OCI-LY7 (cell line): Measurements from ENCODE around the gene SORCS3. TPM values are rescaled to one million over a fixed set of nuclear protein-coding genes. Genes with fewer than 3 reads are reported as not detected.

ENCODE experiments used
- BruUV-seq: library from RNA; stranded (reverse); fragments of 400-500 nt; replicated peaks from 2 replicates; lab custom pipeline; 2021; lab: Mats Ljungman, UMichigan
- CTCF ChIA-PET: fragments of 300-600 bp; sonication (Branson Sonifier 250); formaldehyde crosslinking; loops from one replicate; lab custom pipeline; 2022; ENCODE audit warnings: antibody characterized with exemption; ENCODE audit not compliant: unreplicated experiment; lab: Charles Lee
- POLR2A ChIA-PET: fragments of 300-600 bp; sonication (Branson Sonifier 250); formaldehyde crosslinking; loops from one replicate; lab custom pipeline; 2022; ENCODE audit warnings: antibody characterized with exemption; lab: Charles Lee
- DNase-seq: peaks from one replicate; pipeline ENCODE4 v3.0.0-alpha.2; 2015; ENCODE audit warnings: low spot score
- H2AFZ ChIP-seq: fragments of 200-600 bp; sonication (generic), shearing (Covaris generic); 2 replicates; pipeline ENCODE4 v1.6.1; 2014; ENCODE audit warnings: mild to moderate bottlenecking, antibody characterized with exemption, low read length, moderate library complexity
- H3K27ac ChIP-seq: fragments of 200-600 bp; sonication (generic); 2 replicates; pipeline ENCODE4 v1.5.1; 2014; ENCODE audit warnings: mixed run types, low read depth, mild to moderate bottlenecking, moderate library complexity, low read length, inconsistent platforms; ENCODE audit not compliant: poor library complexity, severe bottlenecking
- H3K36me3 ChIP-seq: fragments of 200-600 bp; sonication (generic); 2 replicates; pipeline ENCODE4 v1.6.1; 2014; ENCODE audit warnings: mild to moderate bottlenecking, antibody characterized with exemption, low read length, moderate library complexity, mixed read lengths; ENCODE audit not compliant: insufficient read depth
- H3K4me1 ChIP-seq: fragments of 200-600 bp; sonication (generic); 2 replicates; pipeline ENCODE4 v1.5.1; 2014; ENCODE audit warnings: mild to moderate bottlenecking, low read length; ENCODE audit not compliant: insufficient read depth, poor library complexity, severe bottlenecking
- H3K4me2 ChIP-seq: fragments of 200-600 bp; sonication (generic); 2 replicates; pipeline ENCODE4 v1.6.1; 2014; ENCODE audit warnings: mild to moderate bottlenecking, low read length
- H3K4me3 ChIP-seq: fragments of 200-600 bp; sonication (generic); 2 replicates; pipeline ENCODE4 v1.5.1; 2014; ENCODE audit warnings: mild to moderate bottlenecking, low read depth, low read length; ENCODE audit not compliant: poor library complexity, severe bottlenecking
- H3K79me2 ChIP-seq: fragments of 200-600 bp; sonication (generic); 2 replicates; pipeline ENCODE4 v1.6.1; 2016; ENCODE audit warnings: low read depth, mild to moderate bottlenecking, low read length, moderate library complexity, mixed read lengths; ENCODE audit not compliant: insufficient read depth
- H3K9me2 ChIP-seq: fragments of 200-600 bp; sonication (generic); 2 replicates; pipeline ENCODE4 v1.6.1; 2016; ENCODE audit warnings: mild to moderate bottlenecking, low read length, mixed read lengths; ENCODE audit not compliant: insufficient read depth
- H3K9me3 ChIP-seq: fragments of 200-600 bp; sonication (generic); 2 replicates; pipeline ENCODE4 v1.6.1; 2014; ENCODE audit warnings: mild to moderate bottlenecking, mixed run types, low read length, mixed read lengths
- H4K20me1 ChIP-seq: fragments of 200-600 bp; sonication (generic); 2 replicates; pipeline ENCODE4 v1.6.1; 2014; ENCODE audit warnings: mild to moderate bottlenecking, antibody characterized with exemption, low read length, moderate library complexity, mixed read lengths; ENCODE audit not compliant: insufficient read depth
- EZH2phosphoT487 ChIP-seq: fragments of 200-600 bp; sonication (generic); IDR thresholded peaks from 2 replicates; pipeline ENCODE4 v1.6.1; 2018; ENCODE audit warnings: low read depth, borderline replicate concordance, mild to moderate bottlenecking, mixed run types, antibody characterized with exemption, low read length, moderate library complexity, mixed read lengths
- intact Hi-C: fragments of 100-400 bp; cut with micrococcal nuclease; formaldehyde crosslinking; loops from one replicate; pipeline ENCODE4 v1.10.0; 2022; ENCODE audit not compliant: unreplicated experiment
- total RNA-seq, 2 experiments: library from RNA; depleted of rRNA in 1 of 2; stranded (reverse); fragments of >200 nt in 1 of 2; shearing (Covaris generic) in 1 of 2; gene quantifications; 2 replicates each; pipeline ENCODE4 v1.2.3, GENCODE V29; 2014 to 2022
- TF ChIP-seq, protein P1 (sequence below): fragments of 200-600 bp; sonication (generic); conservative IDR thresholded peaks from 2 replicates; pipeline ENCODE4 v1.5.1; 2014; ENCODE audit warnings: mild to moderate bottlenecking, antibody characterized with exemption, low read length, moderate library complexity, mixed read lengths

SORCS3 gene
- total RNA-seq, 2 experiments from 2014 or later = not detected

DNA sequence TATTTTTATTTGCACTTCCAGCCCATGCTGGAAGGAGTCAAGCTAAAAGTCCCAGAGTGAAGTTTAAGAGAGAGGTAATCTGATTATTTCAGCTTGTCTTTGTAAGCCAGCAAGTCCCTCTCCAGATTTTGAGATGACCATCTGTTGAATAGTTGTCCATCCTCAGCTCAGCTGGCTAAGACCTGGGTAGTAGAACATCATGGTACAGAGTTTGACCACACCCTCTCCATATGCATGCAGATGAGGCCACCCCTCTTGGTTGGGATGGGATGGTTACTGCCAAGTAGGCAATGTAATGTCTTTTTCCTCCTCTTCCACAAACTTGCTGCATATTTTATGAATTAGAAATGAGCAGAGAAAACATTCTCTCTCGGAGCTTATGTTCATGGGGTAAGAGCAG lies 639.8 kb downstream of the SORCS3 start:
- no peak for TF ChIP-seq EZH2phosphoT487
- TF ChIP-seq, protein P1, sequence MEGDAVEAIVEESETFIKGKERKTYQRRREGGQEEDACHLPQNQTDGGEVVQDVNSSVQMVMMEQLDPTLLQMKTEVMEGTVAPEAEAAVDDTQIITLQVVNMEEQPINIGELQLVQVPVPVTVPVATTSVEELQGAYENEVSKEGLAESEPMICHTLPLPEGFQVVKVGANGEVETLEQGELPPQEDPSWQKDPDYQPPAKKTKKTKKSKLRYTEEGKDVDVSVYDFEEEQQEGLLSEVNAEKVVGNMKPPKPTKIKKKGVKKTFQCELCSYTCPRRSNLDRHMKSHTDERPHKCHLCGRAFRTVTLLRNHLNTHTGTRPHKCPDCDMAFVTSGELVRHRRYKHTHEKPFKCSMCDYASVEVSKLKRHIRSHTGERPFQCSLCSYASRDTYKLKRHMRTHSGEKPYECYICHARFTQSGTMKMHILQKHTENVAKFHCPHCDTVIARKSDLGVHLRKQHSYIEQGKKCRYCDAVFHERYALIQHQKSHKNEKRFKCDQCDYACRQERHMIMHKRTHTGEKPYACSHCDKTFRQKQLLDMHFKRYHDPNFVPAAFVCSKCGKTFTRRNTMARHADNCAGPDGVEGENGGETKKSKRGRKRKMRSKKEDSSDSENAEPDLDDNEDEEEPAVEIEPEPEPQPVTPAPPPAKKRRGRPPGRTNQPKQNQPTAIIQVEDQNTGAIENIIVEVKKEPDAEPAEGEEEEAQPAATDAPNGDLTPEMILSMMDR = no peak
- BruUV-seq = no TSS peak
- H3K9me2 ChIP-seq = no peaks in the 10 kb centered on the region
- POLR2A ChIA-PET = no interaction called here
- no peak overlapping the region for H3K4me2 ChIP-seq
- H2AFZ ChIP-seq = no peak overlapping the region
- CTCF ChIA-PET = no interaction called here
- H3K79me2 ChIP-seq = no peaks in the 10 kb centered on the region
- no peak for DNase-seq
- intact Hi-C loops = no loop called here
- H3K4me3 ChIP-seq = no peak overlapping the region
- H4K20me1 ChIP-seq = no peaks in the 10 kb centered on the region
- no peak overlapping the region for H3K27ac ChIP-seq
- H3K9me3 ChIP-seq = no peaks in the 10 kb centered on the region
- no peaks in the 10 kb centered on the region for H3K36me3 ChIP-seq
- H3K4me1 ChIP-seq = no peaks in the 10 kb centered on the region

DNA sequence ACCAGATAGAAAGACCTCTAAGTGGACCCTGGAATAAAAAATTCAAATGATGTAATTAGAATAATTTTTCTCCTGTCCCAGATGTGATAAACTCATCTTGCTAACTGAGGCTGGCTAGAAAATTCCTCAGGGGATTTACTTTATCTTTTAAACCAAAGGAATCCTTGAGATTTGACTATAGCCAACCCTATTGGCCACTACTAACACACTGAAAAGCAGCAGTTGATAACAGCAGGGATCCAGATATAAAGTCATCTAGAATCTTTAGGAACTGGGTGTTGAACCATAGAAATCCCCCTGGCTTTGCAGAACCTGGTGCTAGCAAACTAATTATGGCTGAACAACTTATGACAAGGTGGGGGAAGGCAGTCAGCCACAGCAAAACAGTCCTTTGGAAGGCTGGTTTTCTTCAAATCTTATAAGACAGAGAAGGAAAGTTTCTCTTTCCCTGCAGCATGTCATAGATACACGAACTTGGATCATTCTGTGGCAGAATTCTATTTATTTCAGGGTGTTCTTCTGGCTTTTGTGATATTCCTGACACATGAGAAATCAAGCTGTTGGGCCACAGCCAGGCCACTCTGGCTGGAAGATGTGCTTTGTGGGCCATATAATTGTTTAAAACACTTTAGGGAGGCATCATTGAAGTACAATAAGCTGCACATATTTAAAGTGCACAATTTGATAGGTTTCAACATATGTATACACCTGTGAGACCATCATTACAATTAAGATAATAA lies 643.6 kb downstream of the SORCS3 start:
- Histone ChIP-seq H3K4me2 (no peak overlapping the region), H3K79me2 (no peaks in the 10 kb centered on the region), H3K27ac (no peak overlapping the region), H3K9me2 (no peaks in the 10 kb centered on the region), H4K20me1 (no peaks in the 10 kb centered on the region), H3K36me3 (no peaks in the 10 kb centered on the region), H3K4me1 (no peaks in the 10 kb centered on the region), H3K9me3 (no peaks in the 10 kb centered on the region), H3K4me3 (no peak overlapping the region), H2AFZ (no peak overlapping the region)
- ChIA-PET CTCF (no interaction called here), POLR2A (interaction anchor here (0.6 kb wide), 1 partner anchor 1441 kb away, joined by 3 read pairs; no protein-coding TSS in a partner anchor)
- no peak for TF ChIP-seq EZH2phosphoT487
- TF ChIP-seq, protein P1 = no peak
- no peak for DNase-seq
- intact Hi-C loops = no loop called here
- no TSS peak for BruUV-seq

DNA sequence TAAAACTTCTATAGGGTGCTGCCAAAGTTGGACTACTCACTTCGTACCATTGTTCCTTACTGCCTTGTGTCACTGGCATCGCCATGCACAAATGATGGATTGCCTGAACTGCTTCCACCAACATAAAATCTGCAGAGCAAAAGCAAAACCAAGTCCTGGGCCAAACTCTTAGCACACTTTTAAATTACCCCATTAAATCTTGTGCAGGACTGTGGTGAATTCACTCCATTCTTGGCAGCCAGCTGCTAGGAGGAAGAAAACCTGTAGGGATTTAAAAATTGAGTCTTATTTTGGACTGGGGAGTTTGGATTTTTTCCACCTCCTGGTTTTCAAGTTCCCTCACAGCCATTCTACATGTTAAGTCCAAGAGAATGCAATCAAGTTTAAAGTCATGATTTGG lies 646.9 kb downstream of the SORCS3 start:
- Histone ChIP-seq H3K27ac (no peak overlapping the region), H3K9me3 (no peaks in the 10 kb centered on the region), H3K9me2 (no peaks in the 10 kb centered on the region), H3K36me3 (no peaks in the 10 kb centered on the region), H2AFZ (no peak overlapping the region), H3K4me3 (no peak overlapping the region), H3K79me2 (no peaks in the 10 kb centered on the region), H3K4me1 (no peaks in the 10 kb centered on the region), H3K4me2 (no peak overlapping the region), H4K20me1 (no peaks in the 10 kb centered on the region)
- no TSS peak for BruUV-seq
- no peak for DNase-seq
- ChIA-PET CTCF (no interaction called here), POLR2A (interaction anchor here (1.0 kb wide), 1 partner anchor 18 kb away, joined by 3 read pairs; no protein-coding TSS in a partner anchor)
- intact Hi-C loops = no loop called here
- TF ChIP-seq, protein P1 = no peak
- no peak for TF ChIP-seq EZH2phosphoT487
